ENCODE results near the gene CACNB2. TPM values are rescaled to one million over a fixed set of nuclear protein-coding genes. Genes with fewer than 3 reads are reported as not detected.
"Not testable (repeated sequence)": the region's sequence is repeated elsewhere in the genome, so short reads cannot be mapped to it uniquely, and the experiment has no call there.

The CACNB2 gene
- polyA plus RNA-seq, 1 of the 3 experiments (the other 2 are of a cell fraction), result 0.74 TPM

DNA sequence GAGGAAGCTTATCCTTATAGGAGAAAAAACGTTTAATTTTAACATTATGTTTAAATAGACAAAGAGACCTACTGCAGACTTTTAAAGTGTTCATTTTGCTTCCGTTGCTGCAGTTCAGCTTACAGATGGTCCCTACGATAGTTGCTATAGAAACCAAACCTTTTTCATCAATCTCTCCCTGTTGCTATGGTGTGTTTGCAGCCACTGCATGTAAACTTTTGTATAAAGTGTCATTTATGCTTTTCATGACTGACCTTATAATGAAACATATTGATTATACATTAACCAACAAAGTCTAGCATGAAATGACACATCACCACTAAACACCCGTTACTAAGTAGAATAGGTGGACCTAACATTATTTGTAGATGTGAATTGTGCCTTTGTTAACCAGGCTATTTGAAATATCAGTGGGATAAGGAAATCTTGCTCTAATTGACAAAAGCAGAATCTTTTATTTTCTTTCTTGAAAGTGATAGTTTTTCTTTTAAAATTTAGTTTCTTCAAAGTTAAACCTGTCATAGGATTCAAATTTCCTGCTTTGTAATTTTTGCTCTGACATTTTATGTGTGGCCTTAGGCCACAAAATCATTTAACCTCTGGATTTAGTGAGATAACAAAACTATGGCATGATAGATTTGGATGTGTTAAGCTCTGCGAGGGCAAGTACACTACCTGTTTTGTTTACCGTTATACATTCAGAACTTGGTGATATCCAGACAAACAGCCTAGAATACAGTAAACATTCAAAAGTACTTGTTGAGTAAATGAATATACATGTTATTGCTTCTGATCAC lies 64.0 kb downstream of the CACNB2 start (continued):
- TF ChIP-seq, protein P1, sequence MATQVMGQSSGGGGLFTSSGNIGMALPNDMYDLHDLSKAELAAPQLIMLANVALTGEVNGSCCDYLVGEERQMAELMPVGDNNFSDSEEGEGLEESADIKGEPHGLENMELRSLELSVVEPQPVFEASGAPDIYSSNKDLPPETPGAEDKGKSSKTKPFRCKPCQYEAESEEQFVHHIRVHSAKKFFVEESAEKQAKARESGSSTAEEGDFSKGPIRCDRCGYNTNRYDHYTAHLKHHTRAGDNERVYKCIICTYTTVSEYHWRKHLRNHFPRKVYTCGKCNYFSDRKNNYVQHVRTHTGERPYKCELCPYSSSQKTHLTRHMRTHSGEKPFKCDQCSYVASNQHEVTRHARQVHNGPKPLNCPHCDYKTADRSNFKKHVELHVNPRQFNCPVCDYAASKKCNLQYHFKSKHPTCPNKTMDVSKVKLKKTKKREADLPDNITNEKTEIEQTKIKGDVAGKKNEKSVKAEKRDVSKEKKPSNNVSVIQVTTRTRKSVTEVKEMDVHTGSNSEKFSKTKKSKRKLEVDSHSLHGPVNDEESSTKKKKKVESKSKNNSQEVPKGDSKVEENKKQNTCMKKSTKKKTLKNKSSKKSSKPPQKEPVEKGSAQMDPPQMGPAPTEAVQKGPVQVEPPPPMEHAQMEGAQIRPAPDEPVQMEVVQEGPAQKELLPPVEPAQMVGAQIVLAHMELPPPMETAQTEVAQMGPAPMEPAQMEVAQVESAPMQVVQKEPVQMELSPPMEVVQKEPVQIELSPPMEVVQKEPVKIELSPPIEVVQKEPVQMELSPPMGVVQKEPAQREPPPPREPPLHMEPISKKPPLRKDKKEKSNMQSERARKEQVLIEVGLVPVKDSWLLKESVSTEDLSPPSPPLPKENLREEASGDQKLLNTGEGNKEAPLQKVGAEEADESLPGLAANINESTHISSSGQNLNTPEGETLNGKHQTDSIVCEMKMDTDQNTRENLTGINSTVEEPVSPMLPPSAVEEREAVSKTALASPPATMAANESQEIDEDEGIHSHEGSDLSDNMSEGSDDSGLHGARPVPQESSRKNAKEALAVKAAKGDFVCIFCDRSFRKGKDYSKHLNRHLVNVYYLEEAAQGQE (IDR thresholded peaks at IDR 0.05; ENCODE audit: low read depth, low read length), result no peak
- TF ChIP-seq, protein P2, sequence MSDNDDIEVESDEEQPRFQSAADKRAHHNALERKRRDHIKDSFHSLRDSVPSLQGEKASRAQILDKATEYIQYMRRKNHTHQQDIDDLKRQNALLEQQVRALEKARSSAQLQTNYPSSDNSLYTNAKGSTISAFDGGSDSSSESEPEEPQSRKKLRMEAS (IDR thresholded peaks at IDR 0.05; ENCODE audit: low read depth), result no peak
- TF ChIP-seq TEAD4 (IDR thresholded peaks at IDR 0.05; ENCODE audit: borderline replicate concordance, insufficient read depth), result no peak
- no peak for TF ChIP-seq MEF2A (IDR thresholded peaks at IDR 0.05; ENCODE audit: borderline replicate concordance, low read depth)

DNA sequence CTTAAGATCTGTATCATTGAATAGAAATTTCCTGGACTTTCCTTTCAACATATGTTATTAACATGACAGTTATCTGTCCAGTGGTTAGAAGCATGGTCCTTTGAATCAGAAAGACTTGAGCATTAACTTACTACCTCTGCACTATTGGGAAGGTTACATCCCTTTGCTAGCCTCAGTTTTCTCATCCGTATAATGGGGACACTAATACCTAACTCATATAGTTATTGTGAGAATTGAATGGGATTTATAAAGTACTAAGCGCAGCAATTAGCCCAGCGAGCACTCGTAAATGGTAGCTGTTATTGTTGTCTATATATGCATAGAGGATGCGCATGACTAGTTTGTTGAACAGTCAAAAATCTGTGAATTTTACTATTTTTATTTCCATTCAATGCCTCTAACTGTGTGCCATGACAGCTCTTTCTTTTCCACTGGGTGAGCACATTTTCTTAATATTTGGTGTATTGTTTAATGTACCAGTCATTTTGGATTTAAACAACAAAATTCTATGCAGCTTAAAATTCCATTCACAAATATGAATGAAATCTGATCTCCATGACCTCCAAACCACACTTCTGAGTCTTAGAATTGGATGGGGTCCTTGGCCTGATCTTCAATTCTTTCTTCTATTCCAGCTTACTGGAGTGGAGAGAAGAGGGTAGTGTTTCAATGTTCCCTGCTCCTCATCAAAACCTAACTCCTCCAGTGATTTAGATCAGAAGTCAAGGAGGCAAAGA lies 65.0 kb downstream of the CACNB2 start:
- Histone ChIP-seq H3K4me2 (no peak overlapping the region), H3K9me3 (no peaks in the 10 kb centered on the region), H4K20me1 (ENCODE audit: insufficient read depth) (no peaks in the 10 kb centered on the region), H3F3A (replicated peaks; ENCODE audit: insufficient read depth) (no peaks in the 10 kb centered on the region), H3K4me3 (ENCODE audit: low read depth in 2 of 2, low read length in 1 of 2) (no peak overlapping the region), H3K27ac (ENCODE audit: low read depth in 2 of 2, low read length in 1 of 2) (no peak overlapping the region), H3K36me3 (replicated peaks in 1 of 2; ENCODE audit: control insufficient read depth in 1 of 2, insufficient read depth in 2 of 2, low read length in 1 of 2) (no peaks in the 10 kb centered on the region), H3K4me1 (ENCODE audit: control insufficient read depth in 1 of 2, insufficient read depth in 2 of 2, low read depth in 1 of 2, low read length in 1 of 2) (peaks cover 0 to 20% of the 10 kb centered on the region in 2 experiments; a peak in 3 of 4 replicates), H3K9me2 (no peaks in the 10 kb centered on the region), H2AFZ (ENCODE audit: low read depth) (no peak overlapping the region), H3K9ac (no peak overlapping the region), H3K79me2 (ENCODE audit: insufficient read depth) (no peaks in the 10 kb centered on the region), H3K27me3 (ENCODE audit: insufficient read depth) (no peaks in the 10 kb centered on the region)
- DNase-seq, result no peak
- TF ChIP-seq, protein P3, sequence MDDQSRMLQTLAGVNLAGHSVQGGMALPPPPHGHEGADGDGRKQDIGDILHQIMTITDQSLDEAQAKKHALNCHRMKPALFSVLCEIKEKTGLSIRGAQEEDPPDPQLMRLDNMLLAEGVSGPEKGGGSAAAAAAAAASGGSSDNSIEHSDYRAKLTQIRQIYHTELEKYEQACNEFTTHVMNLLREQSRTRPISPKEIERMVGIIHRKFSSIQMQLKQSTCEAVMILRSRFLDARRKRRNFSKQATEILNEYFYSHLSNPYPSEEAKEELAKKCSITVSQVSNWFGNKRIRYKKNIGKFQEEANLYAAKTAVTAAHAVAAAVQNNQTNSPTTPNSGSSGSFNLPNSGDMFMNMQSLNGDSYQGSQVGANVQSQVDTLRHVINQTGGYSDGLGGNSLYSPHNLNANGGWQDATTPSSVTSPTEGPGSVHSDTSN (IDR thresholded peaks at IDR 0.05), result no peak
- TF ChIP-seq TAF1 (IDR thresholded peaks at IDR 0.05; ENCODE audit: borderline replicate concordance, low read depth, low read length), result no peak
- no peak for TF ChIP-seq TCF12 (IDR thresholded peaks at IDR 0.05)
- POLR2A ChIA-PET, result no interaction called here
- WGBS (ENCODE audit: low lambda C conversion rate), result 94% methylated on average over 5 of the region's 5 CpGs
- CTCF ChIA-PET, result interaction anchor here (0.8 to 1.5 kb wide), 2 partner anchors 8 to 11 kb away, joined by 4 to 8 read pairs; no protein-coding TSS in a partner anchor

DNA sequence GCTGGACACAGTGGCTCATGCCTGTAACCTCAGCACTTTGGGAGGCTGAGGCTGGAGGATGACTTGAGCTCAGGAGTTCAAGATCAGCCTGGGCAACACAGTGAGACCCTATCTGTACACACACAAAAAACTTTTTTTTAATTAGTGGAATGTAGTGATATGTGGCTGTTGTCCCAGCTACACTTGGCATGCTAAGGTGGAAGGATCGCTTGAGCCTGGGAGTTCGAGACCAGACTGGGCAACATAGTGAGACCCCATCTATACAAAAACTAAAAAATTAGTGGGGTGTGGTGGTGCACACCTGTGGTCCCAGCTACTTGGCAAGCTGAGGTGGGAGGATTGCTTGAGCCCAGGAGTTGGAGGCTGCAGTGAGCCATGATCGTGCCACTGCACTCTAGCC lies 68.0 kb downstream of the CACNB2 start:
- POLR2A ChIA-PET; H3F3A ChIP-seq (replicated peaks; ENCODE audit: insufficient read depth); H3K9me2 ChIP-seq; H2AFZ ChIP-seq (ENCODE audit: low read depth); H4K20me1 ChIP-seq (ENCODE audit: insufficient read depth); DNase-seq; H3K27ac ChIP-seq (ENCODE audit: low read depth in 2 of 2, low read length in 1 of 2); H3K4me3 ChIP-seq (ENCODE audit: low read depth in 2 of 2, low read length in 1 of 2); H3K27me3 ChIP-seq (ENCODE audit: insufficient read depth); H3K79me2 ChIP-seq (ENCODE audit: insufficient read depth); H3K9ac ChIP-seq; H3K9me3 ChIP-seq; H3K4me2 ChIP-seq; H3K36me3 ChIP-seq (replicated peaks in 1 of 2; ENCODE audit: control insufficient read depth in 1 of 2, insufficient read depth in 2 of 2, low read length in 1 of 2): not testable (repeated sequence)
- WGBS (ENCODE audit: low lambda C conversion rate), result 80% methylated on average over 3 of the region's 3 CpGs
- CTCF ChIA-PET, result interaction anchor here (1.0 to 1.9 kb wide), 4 partner anchors 8 to 104 kb away, joined by 3 to 10 read pairs (median 4); no protein-coding TSS in a partner anchor
- peaks cover 0 to 16% of the 10 kb centered on the region in 2 experiments; a peak in 3 of 4 replicates for H3K4me1 ChIP-seq (ENCODE audit: control insufficient read depth in 1 of 2, insufficient read depth in 2 of 2, low read depth in 1 of 2, low read length in 1 of 2)
